ENCODE measurements around the gene HOXA13. TPM values are rescaled to one million over a fixed set of nuclear protein-coding genes. Genes with fewer than 3 reads are reported as not detected.

The HOXA13 gene
- total and polyA plus RNA-seq, 2 donors (not counting 1 experiment from before 2014, with no cell fraction given) = not detected

- WGBS (ENCODE audit: insufficient coverage) = 57% methylated on average over 3 of the region's 7 CpGs
- peak overlapping the region; percentile 47 for H3K27ac Mint-ChIP-seq
- Histone ChIP-seq H2AFZ (ENCODE audit: insufficient read depth, low read depth, low read length, poor library complexity, severe bottlenecking) (no peak overlapping the region), H3K27ac (ENCODE audit: low read length in 2 of 2) (no peak overlapping the region), H3K79me2 (ENCODE audit: control insufficient read depth, insufficient read depth, low read length) (no peaks in the 10 kb centered on the region), H3K27me3 (replicated peaks in 1 of 4; ENCODE audit: control extremely low read depth in 1 of 4, control insufficient read depth in 3 of 4, insufficient read depth in 4 of 4, low read length in 3 of 4) (peaks cover 2 to 98% (median 84%) of the 10 kb centered on the region in 4 experiments), H3K4me2 (replicated peaks; ENCODE audit: low read depth, low read length, poor library complexity, severe bottlenecking) (no peak overlapping the region), H3K4me1 (ENCODE audit: control insufficient read depth in 2 of 2, insufficient read depth in 2 of 2, low read length in 2 of 2) (peaks cover 48 to 75% of the 10 kb centered on the region in 2 donors), H3K9ac (ENCODE audit: low read length) (no peak overlapping the region), H3K36me3 (replicated peaks in 1 of 2; ENCODE audit: control extremely low read depth in 1 of 2, control insufficient read depth in 1 of 2, extremely low read depth in 1 of 2, insufficient read depth in 2 of 2, low read length in 1 of 2) (no peaks in the 10 kb centered on the region), H4K20me1 (ENCODE audit: control insufficient read depth, insufficient read depth, low read length, poor library complexity, severe bottlenecking) (no peaks in the 10 kb centered on the region), H3K9me3 (ENCODE audit: control extremely low read depth in 1 of 3, control insufficient read depth in 2 of 3, insufficient read depth in 1 of 3, low read length in 2 of 3) (peaks cover 0 to 69% (median 6%) of the 10 kb centered on the region in 3 donors), H3K4me3 (ENCODE audit: control extremely low read depth in 1 of 5, extremely low read depth in 1 of 5, insufficient read depth in 1 of 5, low read depth in 2 of 5, low read length in 4 of 5) (no peak overlapping the region)
- ATAC-seq (ENCODE audit: low read depth) (no peak), DNase-seq (no peak)
- ChIA-PET CTCF (interaction anchor here (1.0 to 5.9 kb wide), 4 partner anchors 9 to 821 kb away, joined by 3 to 28 read pairs (median 4); no protein-coding TSS in a partner anchor), POLR2A (no interaction called here)
- intact Hi-C loops (cut with micrococcal nuclease) = loop anchor here (5.0 to 10.0 kb wide), 2 partner anchors 38 to 415 kb away; partner anchors contain the start of gene HOXA3
- no peaks in the 10 kb centered on the region for H3K9me3 Mint-ChIP-seq (ENCODE audit: insufficient read depth)
- peaks cover 41% of the 10 kb centered on the region for H3K4me1 Mint-ChIP-seq
- peaks cover 90% of the 10 kb centered on the region for H3K27me3 Mint-ChIP-seq
- TF ChIP-seq CTCF (IDR thresholded peaks at IDR 0.05) = no peak
- TF ChIP-seq EZH2 (IDR thresholded peaks at IDR 0.05; ENCODE audit: borderline replicate concordance, insufficient read depth, low read depth, low read length, poor library complexity, severe bottlenecking) = no peak
- H3K4me3 Mint-ChIP-seq = peak overlapping the region; percentile 48
Observed at GRCh38 chr7:27189997-27190748, 9.7 kb downstream of the HOXA13 start.
